Right kidney (tissue), 1 donor: ENCODE measurements around the gene SRRM5.
A peak's percentile ranks its signal among the peaks of the same experiment; 100 is the strongest.
"Not testable (repeated sequence)": the region's sequence is repeated elsewhere in the genome, so short reads cannot be mapped to it uniquely, and the experiment has no call there.

ENCODE experiments used
- DNase-seq: peaks from one replicate; pipeline ENCODE4 v3.0.0-alpha.2; 2016

SRRM5 gene

DNA sequence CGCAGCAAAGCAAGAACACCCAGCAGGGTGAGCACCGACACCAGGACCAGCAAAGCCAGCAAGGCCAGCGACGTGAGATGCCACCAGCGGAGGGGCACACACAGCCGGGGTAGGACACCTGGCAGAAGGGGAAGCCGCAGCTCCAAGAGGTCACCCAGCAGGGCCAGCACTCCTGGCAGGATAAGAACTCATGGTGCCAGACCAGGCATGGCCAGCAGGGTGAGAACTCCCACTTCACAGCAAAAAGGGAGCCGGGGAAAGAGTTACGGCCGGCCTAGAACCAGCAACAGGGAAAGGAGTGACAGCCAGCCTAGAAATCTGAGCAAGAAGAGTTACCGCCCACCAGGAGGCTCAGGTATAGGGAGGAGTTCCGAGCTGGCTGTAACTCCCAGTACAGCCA, 486 bp downstream of the SRRM5 start:
- DNase-seq = no peak

DNA sequence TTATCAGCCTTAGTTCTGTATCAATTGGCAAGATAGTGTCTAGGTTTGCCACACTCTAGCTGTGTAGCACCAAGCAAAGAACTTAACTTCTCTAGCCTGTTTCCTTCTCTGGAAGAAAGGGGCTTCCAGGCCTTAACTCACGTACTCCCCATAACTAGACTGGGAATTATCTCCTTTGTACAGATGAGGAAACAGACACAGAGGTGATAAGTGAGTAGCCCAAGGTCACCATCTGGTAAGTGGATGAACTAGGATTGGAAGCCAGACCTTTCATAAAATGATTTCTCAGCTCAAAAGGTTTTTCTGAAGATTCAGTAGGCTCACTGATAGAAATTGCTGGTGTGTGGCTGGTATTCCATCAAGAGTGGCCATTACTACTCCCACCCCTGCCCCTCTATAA, 4.4 kb downstream of the SRRM5 start:
- no peak for DNase-seq

DNA sequence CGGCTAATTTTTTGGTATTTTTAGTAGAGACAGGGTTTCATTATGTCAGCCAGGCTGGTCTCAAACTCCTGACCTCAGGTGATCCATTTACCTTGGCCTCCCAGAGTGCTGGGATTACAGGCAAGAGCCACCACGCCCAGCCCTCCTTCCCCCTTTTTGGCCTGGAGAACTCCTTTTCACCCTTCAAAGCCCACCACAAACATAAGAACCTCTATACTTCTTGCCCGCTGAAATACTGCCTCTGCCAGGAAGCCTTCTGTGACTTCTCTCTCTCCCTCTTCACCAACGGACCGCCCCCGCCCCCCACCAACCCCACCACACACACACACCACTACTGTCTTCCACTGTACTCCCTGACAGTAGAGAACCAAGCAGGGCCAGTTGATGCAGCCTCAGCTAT, 5.1 kb downstream of the SRRM5 start:
- DNase-seq = no peak

DNA sequence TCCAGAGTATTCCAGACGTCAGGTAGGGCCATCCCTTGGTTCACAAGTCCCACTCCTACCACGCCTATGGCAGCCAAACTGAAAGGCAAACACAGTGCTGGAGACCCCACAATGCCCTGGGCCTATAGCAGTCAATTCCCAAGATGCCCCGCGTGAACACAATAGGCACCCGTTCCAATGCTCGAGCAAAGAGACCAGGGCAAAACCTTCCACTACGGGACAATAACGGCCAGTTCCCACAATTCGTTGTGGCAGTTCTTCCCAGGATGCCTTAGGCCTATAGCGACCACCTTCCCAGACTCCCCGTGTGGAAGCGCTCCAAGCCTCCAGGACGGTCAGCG, 7.0 kb downstream of the SRRM5 start:
- no peak for DNase-seq

DNA sequence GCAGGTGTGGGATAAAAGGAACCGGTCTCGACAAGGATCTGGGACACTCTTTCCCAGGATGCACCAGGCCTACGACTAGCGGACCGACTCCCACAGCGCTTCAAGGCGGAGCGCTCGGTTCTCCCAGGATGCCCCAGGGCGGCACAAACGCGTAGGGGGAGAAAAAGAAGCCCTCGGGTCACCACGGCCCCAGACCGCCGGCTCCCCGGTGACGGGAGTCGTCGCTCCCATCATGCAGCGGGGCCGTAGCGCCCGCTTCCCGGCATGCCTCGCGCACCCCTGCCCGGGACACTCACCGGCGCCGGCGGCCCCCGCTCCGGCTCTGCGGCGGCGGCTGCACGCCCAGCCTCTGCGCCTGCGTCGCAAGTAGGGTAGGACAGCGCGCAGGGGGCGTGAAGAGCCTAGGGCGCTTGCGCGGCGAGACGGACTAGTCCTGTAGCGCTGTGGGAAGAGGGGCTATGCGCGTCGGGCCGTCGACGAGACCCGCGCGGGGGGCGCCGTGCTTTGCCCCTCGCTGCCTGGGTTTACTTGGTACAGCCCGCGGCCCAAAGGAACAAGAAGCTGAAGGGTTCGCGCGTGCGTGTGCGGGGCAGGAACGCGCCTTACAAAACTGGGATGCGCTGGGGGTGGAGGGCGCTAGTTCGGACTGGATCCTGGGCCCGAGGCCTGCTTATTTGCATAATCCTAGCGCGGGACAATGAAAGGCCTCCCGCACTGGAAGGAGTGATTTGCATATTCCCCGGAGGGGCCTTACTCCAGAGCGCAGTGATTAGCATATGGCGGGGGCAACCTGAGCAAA, 7.6 kb downstream of the SRRM5 start, which contains the start of gene ZNF428:
TSS of gene ZNF428 (minus strand) at position 368 of the 799 bp plus-strand sequence. CDS start 5,325 bp downstream, outside the sequence.
- peak; percentile 98 for DNase-seq

DNA sequence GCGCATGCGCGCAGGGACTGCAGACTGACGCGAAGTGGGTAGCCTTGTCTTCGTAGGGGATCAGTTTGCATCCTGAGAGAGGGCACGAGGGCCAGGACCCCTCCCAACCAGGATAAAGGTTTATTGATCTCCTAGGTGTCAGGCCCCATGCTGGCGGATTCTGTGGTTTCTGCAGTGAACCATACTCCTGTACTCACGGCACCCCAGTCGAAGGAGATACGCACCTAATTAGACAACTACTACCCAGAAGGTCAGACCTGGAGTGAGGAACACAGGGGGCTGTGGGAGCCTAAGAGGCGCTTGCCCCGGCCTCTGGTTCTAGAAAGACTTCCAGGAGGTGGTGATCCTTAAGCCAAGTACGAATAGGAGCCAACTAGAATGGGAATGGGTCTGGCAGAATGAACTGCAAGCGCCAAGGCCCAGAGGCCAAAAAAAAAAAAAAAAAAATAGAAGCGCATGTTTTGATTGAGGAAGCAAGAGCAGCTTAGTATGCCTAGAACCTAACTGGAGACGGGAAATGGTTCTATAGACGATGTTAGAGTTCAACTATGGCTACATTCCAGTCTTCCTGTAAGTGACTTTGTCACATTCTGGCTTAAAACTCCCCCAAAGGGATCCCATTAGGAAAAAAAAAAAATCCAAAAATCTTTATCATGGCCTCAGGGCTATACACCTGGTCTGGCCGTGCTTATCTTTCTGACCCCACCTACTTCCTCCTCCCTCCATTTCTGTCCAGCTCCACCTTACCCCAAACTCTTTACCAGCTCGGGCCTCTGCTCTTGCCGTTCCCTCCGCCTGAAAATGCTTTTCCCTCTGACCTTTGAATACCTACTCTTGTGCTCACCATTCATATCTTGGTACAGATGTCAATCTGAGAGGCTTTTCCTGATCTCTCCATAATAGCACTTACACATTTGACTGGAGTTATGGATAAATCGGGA, 8.4 kb downstream of the SRRM5 start:
- no peak for DNase-seq

DNA sequence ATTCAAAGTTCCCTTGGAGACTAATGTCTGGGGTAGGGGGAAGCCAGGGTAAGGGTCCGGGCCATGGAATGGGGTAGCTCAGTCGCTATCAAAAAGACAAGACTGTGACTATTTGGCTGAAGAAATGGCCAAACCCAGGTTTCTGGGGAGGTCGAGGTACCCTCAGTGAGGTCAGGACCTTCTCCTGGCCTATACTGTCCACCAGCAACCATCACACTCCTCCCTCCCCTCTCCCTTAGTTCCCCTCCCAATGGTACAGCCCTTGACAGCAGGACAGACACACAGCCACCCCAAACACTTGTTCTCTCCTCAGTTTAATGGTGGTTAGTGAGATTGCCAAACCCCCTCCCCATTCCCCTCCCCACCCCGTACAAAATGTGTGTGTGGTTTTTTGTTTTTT, 10.2 kb downstream of the SRRM5 start:
- no peak for DNase-seq

DNA sequence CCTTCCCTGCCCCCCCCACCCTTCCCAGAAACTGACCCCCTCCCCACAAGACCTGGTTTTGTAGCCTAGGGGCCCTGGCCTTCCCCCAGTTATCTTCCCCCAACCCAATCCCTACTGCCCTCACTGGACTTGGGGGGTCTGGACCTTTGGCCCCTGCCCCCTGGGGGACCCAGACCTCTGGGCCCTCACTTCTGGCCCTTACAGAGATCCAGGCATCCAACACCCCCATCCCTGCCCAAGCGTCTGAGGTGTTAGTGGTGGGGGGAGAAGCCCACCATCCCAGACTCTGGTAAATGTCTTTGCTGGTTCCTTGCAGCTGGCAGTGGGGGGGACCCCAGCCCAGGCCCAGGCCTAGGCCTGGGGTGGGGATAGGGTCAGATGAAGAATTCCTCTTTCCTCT, 11.1 kb downstream of the SRRM5 start:
- no peak for DNase-seq

DNA sequence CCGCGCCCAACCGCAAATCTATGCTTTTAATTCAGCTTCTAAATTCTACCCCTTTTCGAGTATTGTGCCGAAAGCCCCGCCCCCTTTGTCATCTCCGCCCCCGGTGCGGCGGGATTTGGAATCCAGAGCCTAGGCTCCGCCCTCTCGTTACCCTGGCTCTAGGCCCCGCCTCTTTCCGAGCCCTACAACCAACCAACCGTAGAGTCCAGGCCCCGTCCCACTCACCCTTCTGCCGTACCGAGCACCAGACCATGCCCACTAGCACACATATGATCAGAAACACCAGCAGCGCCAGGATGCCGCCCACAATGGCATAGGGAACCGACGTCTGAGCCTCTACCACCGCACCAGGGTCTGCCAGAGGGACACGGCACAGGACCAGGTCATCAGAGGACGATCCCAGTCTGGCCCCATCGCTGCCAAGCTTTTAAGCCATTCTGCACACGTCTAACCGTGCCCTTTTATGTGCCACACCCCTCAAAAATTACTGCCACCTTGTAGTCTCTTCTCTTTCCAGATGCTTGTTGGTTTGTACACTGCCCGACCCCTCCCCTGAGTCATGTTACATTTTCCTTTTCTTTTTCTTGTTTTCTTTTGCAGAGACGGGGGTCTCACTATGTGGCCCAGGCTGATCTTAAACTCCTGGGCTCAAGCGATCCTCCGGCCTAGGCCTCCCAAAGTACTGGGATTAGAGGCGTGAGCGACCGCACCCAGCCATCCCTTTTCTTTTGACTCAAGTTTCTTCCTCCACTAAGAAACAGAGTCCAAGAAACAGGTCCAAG, 12.2 kb downstream of the SRRM5 start:
- DNase-seq = no peak

DNA sequence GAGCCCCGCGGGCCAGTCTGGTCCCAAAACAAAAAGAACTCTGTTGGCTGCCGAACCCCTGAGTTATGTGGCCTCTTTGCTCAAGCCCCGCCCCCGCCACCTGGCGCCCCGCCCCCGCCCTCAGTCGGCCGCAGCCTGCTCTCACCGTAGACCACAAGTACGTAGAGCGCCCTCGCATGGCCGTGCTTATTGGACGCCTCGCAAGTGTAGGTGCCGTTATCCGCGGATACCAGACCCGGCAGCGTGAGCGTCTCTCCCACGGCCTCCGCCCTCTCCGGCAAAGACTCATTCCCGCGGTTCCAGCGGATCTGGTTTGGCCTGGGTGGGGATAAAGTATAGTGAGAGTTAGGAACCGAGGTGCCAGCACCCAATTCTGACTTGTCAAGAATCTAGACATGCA, 13.0 kb downstream of the SRRM5 start:
- no peak for DNase-seq

DNA sequence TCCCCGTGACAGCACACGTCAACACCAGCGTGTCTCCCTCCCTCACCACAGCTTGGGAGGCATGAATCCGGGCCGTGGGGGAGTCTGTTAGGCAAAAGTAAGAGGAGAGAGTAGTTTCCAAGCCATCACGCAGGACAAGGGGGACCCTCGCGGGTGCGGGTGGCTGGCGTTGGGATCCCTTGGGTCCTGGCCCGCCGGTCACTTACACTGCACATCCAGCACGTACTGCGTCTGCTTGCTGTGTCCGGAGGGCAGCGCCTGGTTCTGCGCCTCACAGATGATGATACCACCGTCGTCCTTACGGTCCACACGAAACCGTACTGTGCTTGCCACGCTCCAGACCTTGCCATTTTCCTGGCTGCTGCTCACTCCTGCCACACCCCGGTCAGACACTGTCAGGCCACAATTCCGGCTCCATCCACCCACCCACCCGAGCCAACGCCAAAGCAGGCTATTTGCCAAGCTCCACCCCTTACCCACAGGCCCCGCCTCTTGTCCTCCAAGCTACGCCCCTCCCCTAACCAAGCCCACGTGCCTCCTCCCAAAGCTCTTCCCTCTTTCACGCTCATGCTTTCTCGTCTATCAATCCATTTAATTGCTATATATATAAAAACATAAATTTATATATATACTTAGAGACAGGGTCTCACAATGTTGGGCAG, 14.2 kb downstream of the SRRM5 start:
- no peak for DNase-seq

DNA sequence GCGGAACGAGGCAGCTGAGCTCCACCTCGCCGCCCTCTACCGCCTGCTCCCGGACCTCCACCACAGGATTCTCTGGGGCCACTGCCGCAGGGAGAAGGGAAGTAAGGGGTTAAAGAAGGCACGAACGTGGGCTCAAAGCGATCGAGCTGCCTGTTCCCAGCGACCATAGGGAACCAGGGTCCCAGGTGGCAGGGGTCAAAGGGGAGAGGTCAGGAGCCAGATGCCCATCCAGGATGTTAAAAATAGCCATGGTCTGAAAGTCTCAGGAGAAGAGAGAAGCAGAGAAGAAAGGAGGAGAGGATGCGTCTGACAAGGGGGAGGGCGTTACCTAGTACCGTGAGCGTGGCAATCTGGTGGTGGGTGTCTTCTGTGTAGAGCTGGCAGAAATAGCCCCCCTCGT, 14.9 kb downstream of the SRRM5 start:
- DNase-seq = no peak

DNA sequence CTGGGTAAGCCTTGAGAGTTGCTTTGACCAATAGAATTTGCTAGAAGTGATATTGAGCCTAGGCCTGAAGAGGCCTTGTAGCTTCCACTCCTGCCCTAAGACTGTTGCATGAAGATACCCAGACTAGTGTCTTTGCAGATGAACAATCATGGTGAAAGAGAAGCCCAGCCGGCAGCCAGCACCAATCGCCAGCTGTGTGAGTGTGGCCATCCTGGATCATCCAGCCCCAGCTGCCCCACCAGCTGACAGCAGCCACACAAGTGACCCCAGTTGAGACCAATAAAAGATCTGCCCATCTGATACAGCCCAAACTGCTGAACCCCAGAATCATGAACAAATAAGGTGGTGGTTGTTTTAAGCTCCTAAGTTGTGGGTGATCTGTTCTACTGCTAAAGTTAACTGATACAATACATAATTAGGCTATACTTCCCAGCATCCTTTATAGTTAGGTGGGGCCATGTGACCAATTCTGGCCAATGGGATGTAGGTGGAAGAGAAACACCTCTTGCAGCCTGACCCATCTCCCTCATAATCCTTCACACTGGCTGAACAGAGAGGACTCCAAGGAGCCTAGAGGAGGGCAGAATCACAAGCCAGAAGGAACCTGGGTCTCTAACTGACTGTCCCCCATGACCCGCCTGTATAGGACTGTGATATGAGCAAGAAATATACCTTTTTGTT, 16.9 kb downstream of the SRRM5 start:
- DNase-seq = no peak

DNA sequence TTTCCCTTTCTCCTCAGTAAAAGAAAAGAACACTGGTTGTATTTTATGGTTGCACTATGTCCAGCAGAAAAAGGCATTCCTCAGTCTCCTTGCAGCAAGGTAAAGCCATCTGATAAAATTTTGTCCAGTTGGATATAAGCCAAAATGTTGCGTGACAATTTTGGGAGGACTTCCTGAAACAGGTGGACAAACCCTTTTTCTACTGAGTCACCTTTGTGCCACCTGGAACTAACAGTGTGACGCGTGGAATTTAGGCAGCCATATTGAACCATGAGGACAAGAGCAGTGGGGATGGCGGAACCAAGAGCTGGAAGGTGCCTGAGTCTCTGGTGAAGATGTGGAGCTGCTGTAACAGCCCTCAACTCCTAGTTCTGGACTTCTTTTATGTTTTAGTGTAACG, 19.6 kb downstream of the SRRM5 start:
- DNase-seq = no peak

DNA sequence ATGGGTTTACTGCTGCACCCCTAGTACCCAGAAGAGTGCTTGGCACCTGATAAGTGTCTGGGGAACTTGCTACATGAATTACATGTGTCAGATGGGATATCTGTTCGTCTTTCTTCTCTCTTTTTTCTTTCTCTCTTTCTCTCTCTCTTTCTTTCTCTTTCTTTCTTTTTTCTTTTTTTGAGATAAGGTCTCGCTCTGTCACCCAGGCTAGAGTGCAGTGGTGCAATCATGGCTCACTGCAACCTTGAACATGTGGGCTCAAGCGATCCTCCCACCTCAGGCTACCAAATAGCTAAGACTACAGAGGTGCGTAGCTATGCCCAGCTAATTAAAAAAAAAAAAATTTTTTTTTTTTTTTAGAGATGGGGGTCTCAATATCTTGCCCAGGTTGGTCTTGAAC, 21.6 kb downstream of the SRRM5 start:
- DNase-seq = no peak

DNA sequence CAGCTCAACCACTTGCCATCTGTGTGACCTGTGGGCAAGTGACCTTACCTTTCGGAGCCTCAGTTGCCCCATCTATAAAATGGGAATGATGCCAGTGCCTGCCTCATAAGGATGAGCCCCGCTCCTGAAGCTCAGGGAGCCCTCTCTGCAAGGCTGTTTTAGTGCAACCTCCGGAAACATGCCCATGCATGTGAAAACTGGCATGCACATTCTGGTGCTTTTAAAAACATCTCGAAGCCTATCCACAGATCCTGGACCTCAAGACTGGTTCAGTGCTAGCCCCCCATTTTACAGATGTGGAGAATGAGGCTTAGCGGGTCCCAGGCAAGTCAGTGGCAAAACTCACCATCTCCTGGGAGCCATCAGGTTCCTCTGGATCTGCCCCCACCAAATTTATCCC, 22.2 kb downstream of the SRRM5 start:
- DNase-seq = no peak

DNA sequence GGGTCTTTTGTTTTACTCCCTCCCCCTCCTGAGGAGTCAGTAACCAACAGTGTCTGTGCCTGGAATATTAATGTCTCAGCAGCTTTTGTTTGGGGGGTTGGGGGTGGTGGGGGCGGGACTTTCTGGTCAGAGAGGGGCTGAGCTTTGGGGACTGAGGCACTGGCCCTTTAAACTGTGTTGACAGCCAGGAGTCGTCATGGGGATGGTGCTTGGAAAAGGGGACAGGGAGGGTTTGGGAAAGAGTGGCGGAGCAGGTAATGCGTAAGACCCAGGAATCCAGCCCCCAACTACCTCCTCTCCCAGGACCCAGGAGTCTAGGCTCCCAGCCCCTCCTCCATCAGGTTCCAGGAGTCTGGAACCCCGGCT, 22.6 kb downstream of the SRRM5 start:
- DNase-seq = no peak

DNA sequence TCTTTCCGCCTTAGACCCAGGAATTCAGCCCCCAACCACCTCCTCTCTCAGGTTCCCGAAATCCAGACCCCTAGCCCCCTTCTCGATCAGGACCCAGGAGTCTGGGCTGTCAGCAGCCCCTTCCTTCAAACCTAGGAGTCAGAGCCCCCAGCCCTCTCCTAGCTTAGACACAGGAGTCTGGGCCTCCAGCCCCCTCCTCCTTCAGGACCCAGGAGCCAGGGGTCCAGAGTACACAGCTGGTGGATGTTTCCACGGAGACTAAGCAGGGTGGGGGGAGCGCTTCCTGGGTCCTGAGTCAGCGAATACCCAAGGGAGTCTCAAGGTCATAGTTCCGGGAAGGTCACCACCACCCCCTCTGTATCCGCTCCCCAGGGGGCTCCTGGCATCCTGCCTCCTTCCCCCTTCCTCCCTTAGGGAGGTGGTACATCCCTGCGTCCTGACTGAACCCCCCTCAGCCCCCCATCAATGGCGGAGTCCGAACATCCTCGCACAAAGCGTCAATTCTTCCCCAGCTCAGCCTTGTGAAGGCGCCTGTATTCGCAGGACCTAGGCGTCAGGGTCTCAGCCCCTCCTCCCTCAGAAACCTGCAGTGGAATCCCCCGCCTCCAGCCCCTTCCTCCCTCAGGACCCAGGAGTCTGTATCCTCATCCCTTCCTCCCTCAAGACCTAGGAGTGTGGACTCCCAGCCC, 23.1 kb downstream of the SRRM5 start:
- DNase-seq = peak; percentile 60

DNA sequence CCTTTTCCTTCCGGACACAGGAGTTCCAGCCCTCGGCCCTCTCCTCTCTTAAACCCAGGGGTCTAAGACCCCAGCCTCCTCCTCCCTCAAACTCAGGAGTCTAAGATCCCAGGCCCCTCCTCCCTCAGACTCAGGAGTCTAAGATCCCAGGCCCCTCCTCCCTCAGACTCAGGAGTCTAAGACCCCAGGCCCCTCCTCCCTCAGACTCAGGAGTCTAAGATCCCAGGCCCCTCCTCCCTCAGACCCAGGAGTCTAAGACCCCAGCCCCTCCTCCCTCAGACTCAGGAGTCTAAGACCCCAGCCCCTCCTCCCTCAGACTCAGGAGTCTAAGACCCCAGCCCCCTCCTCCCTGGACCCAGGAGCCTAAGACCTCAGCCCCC, 23.7 kb downstream of the SRRM5 start:
- not testable (repeated sequence) for DNase-seq

DNA sequence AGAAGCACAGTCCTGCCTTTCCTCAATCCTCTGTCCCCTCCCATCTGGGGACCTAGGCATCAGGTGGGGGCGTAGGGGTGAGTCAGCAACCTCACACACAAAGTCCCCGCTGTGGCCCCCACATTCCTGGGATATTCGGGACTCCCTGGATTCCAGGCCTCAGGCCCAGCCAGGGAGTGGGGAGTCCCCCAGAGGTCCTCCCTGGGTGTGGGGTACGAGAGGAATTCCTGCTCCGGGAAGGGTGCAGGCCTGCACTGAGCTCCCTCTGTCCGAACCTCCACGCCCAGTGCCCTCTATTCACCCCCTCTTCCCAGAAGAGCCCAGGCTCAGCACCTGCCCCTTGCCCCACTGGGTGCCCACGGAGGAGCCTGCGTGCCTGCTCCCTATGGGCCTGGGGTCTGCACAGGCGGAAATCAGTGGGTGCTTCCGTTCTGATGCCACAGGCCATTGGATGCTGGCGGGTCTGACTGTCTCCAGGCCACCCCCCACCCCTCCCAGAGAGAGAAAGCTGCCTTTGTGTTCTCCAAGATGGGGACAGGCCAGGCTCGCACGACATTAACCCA, 24.3 kb downstream of the SRRM5 start:
- DNase-seq = no peak
